IPS-18a (cell line): Measurements from ENCODE around the gene SEPSECS.

ENCODE experiments used
- H3K27ac ChIP-seq: one replicate; pipeline ENCODE4 v1.5.1; 2013; ENCODE audit warnings: low read length
- H3K27me3 ChIP-seq: one replicate; pipeline ENCODE4 v1.6.1; 2013; ENCODE audit warnings: mild to moderate bottlenecking, low read length; ENCODE audit not compliant: control insufficient read depth, insufficient read depth
- H3K36me3 ChIP-seq: one replicate; pipeline ENCODE4 v1.6.1; 2013; ENCODE audit warnings: low read depth, low read length; ENCODE audit not compliant: control insufficient read depth
- H3K4me1 ChIP-seq: one replicate; pipeline ENCODE4 v1.6.1; 2013; ENCODE audit warnings: low read depth, low read length; ENCODE audit not compliant: control insufficient read depth
- H3K4me3 ChIP-seq: one replicate; pipeline ENCODE4 v1.5.1; 2013; ENCODE audit warnings: low read length
- H3K9ac ChIP-seq: one replicate; pipeline ENCODE4 v1.6.1; 2013; ENCODE audit warnings: mild to moderate bottlenecking, low read length, moderate library complexity
- H3K9me3 ChIP-seq: one replicate; pipeline ENCODE4 v1.6.1; 2013; ENCODE audit warnings: low read depth, low read length; ENCODE audit not compliant: control insufficient read depth

SEPSECS gene

GRCh38 chr4:25154594-25155265 lies 5.5 kb downstream of the SEPSECS start:
- H3K9ac ChIP-seq = no peak overlapping the region
- H3K27me3 ChIP-seq = no peaks in the 10 kb centered on the region
- H3K36me3 ChIP-seq = no peaks in the 10 kb centered on the region
- H3K4me1 ChIP-seq = peaks cover 3% of the 10 kb centered on the region
- H3K9me3 ChIP-seq = no peaks in the 10 kb centered on the region
- H3K4me3 ChIP-seq = no peak overlapping the region
- no peak overlapping the region for H3K27ac ChIP-seq

DNA sequence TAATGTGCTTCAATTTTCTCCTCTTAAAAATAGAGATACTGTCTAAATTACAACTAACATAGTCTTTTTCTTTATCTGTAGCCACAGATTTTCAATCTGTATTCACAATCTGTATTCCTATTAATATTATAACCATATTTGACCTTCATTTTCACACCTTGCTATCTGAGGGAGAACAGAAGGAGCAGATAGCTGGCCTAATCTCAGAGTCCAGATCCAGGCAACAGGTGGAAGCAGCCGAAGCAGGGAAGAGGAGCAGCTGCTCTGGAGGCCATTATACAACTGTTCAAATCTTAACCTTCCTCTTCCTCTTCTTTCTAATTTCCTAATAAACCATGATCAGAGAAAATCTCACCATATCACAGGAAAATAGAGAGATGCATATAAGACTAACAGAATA lies 14.2 kb downstream of the SEPSECS start:
- H3K4me1 ChIP-seq = no peaks in the 10 kb centered on the region
- H3K27me3 ChIP-seq = no peaks in the 10 kb centered on the region
- H3K9me3 ChIP-seq = no peaks in the 10 kb centered on the region
- H3K9ac ChIP-seq = no peak overlapping the region
- no peak overlapping the region for H3K4me3 ChIP-seq
- H3K27ac ChIP-seq = no peak overlapping the region
- H3K36me3 ChIP-seq = no peaks in the 10 kb centered on the region

DNA sequence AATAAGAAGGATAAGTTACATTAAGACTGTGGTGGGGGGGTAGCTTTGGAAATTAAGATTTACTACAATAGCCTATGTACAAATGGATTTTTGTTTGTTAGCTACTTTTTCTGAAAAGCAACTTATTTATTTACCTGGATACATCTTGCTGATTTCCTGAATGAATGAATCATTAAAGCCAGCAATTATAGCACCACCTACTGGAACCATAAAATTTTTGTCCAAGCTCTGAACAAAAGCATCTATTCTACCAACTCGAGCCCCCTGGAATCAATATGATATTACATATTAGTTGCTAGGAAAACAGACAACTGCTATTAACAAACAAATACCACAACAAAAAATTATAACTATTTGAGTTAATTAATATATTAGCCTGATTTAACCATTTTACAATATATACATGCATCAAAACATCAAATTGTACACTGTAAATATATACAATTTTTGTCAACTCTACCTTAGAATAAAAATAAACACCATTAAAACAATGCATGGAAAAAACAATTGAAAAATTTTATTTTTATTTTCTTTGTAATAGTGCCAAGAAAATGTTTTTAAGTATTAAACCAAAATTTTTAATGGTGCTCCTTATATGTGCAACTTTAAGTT lies 15.3 kb downstream of the SEPSECS start:
- H3K4me1 ChIP-seq = no peaks in the 10 kb centered on the region

DNA sequence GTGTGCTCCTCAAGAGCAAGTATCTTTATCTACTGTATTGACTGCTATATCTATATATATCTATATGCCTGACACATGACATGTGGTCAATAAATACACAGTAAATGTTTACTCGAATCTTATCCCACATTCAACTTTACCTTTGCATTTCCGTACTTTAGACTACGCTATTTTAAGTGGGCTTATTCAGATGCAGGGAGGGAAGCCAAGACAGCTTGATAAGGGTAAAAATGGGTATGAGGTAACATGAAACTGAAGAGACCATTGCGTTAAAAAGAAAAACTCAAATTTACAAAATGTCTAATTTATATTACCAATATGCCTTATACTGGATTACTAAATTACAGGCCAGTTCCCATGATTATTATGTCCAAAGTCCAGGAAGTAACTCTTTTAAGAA lies 17.8 kb downstream of the SEPSECS start:
- Histone ChIP-seq H3K9ac (no peak overlapping the region), H3K4me3 (no peak overlapping the region), H3K9me3 (no peaks in the 10 kb centered on the region), H3K36me3 (no peaks in the 10 kb centered on the region), H3K27ac (no peak overlapping the region), H3K4me1 (no peaks in the 10 kb centered on the region), H3K27me3 (no peaks in the 10 kb centered on the region)

More for the DNA sequence above, 15.3 kb downstream of the SEPSECS start:
- Histone ChIP-seq H3K27me3 (no peaks in the 10 kb centered on the region), H3K4me3 (no peak overlapping the region), H3K9ac (no peak overlapping the region), H3K27ac (no peak overlapping the region), H3K9me3 (no peaks in the 10 kb centered on the region), H3K36me3 (no peaks in the 10 kb centered on the region)

GRCh38 chr4:25141592-25141991 lies 18.7 kb downstream of the SEPSECS start:
- H3K9ac ChIP-seq = no peak overlapping the region
- no peaks in the 10 kb centered on the region for H3K4me1 ChIP-seq
- no peaks in the 10 kb centered on the region for H3K9me3 ChIP-seq
- no peaks in the 10 kb centered on the region for H3K27me3 ChIP-seq
- no peak overlapping the region for H3K4me3 ChIP-seq
- no peaks in the 10 kb centered on the region for H3K36me3 ChIP-seq
- no peak overlapping the region for H3K27ac ChIP-seq

- Histone ChIP-seq H3K27ac (no peak overlapping the region), H3K27me3 (no peaks in the 10 kb centered on the region), H3K9me3 (no peaks in the 10 kb centered on the region), H3K4me3 (no peak overlapping the region), H3K9ac (no peak overlapping the region), H3K36me3 (no peaks in the 10 kb centered on the region), H3K4me1 (peaks cover 36% of the 10 kb centered on the region)
These were observed 27.1 kb downstream of the SEPSECS start for GRCh38 chr4:25133132-25133531.

- Histone ChIP-seq H3K36me3 (no peaks in the 10 kb centered on the region), H3K27ac (no peak overlapping the region), H3K27me3 (no peaks in the 10 kb centered on the region), H3K4me1 (peaks cover 36% of the 10 kb centered on the region), H3K4me3 (peak overlapping the region; percentile 26), H3K9me3 (no peaks in the 10 kb centered on the region), H3K9ac (no peak overlapping the region)
These were observed 28.3 kb downstream of the SEPSECS start for GRCh38 chr4:25131926-25132325.

- no peak overlapping the region for H3K27ac ChIP-seq
- H3K9me3 ChIP-seq = no peaks in the 10 kb centered on the region
- peaks cover 36% of the 10 kb centered on the region for H3K4me1 ChIP-seq
- no peaks in the 10 kb centered on the region for H3K27me3 ChIP-seq
- no peak overlapping the region for H3K9ac ChIP-seq
- H3K36me3 ChIP-seq = no peaks in the 10 kb centered on the region
- H3K4me3 ChIP-seq = peak overlapping the region; percentile 26
These were observed 28.9 kb downstream of the SEPSECS start for GRCh38 chr4:25131381-25131780.

DNA sequence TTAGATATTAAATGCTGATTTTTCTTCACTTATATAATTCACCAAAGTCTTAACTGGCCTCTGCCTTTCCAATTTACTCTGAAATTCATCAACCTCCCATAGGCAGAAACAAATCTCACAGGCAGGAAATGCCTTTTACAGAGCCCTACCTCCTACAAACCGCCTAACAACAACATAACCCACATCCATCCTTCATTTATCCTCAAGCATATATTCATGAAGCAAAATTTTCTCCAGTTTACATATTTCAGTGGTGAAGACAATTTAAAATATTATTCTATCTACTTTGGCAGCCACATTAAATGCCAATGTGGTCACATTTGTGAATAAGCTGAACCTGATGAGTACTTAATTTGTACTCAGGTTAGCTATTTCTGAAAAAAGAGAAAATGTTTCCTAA lies 30.3 kb downstream of the SEPSECS start:
- Histone ChIP-seq H3K36me3 (no peaks in the 10 kb centered on the region), H3K27me3 (no peaks in the 10 kb centered on the region), H3K9ac (no peak overlapping the region), H3K4me1 (peaks cover 36% of the 10 kb centered on the region), H3K9me3 (no peaks in the 10 kb centered on the region), H3K27ac (no peak overlapping the region), H3K4me3 (no peak overlapping the region)

- H3K27me3 ChIP-seq = no peaks in the 10 kb centered on the region
- peaks cover 36% of the 10 kb centered on the region for H3K4me1 ChIP-seq
- H3K36me3 ChIP-seq = no peaks in the 10 kb centered on the region
- no peaks in the 10 kb centered on the region for H3K9me3 ChIP-seq
- H3K4me3 ChIP-seq = no peak overlapping the region
- no peak overlapping the region for H3K27ac ChIP-seq
- no peak overlapping the region for H3K9ac ChIP-seq
These were observed 31.6 kb downstream of the SEPSECS start for GRCh38 chr4:25128671-25129070.

DNA sequence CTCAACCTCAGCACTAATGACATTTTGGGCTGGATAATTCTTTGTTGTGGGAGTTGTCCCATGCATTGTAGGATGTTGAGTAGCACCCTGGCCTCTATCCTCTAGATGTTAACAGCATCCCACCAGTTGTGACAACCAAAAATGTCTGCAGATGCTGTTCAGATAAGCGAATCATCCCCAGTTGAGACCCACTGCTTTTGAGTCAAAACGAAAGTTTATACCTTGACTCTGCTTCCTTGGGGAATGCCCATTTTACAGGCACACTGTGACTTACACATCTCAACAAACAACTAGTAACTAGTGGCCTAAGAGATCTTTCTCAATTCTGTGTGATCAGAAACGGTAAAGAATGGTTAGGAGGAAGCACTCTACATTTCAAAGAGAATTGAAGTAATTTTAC lies 37.0 kb downstream of the SEPSECS start:
- H3K9ac ChIP-seq = no peak overlapping the region
- no peak overlapping the region for H3K27ac ChIP-seq
- no peak overlapping the region for H3K4me3 ChIP-seq
- no peaks in the 10 kb centered on the region for H3K9me3 ChIP-seq
- H3K4me1 ChIP-seq = no peaks in the 10 kb centered on the region
- H3K36me3 ChIP-seq = no peaks in the 10 kb centered on the region
- no peaks in the 10 kb centered on the region for H3K27me3 ChIP-seq
